Breast epithelium (tissue), 4 donors: ENCODE measurements around the gene NABP2. TPM values are rescaled to one million over a fixed set of nuclear protein-coding genes. Genes with fewer than 3 reads are reported as not detected.

ENCODE experiments used
- DNase-seq, 2 donors: peaks; one replicate each; pipeline ENCODE4 v3.0.0-alpha.2; 2019; ENCODE audit warnings: low spot score in 2 of 2
- H3K27ac ChIP-seq, 2 donors: fragments of 200-600 bp; sonication (generic) in 1 of 2; one replicate each; pipeline ENCODE4 v1.5.1; 2016 to 2019; ENCODE audit warnings: mild to moderate bottlenecking in 1 of 2
- H3K27me3 ChIP-seq, 2 donors: fragments of 200-600 bp; sonication (generic) in 1 of 2; one replicate each; pipeline versions ENCODE4 v1.5.1 to v1.6.0; 2017 to 2019; ENCODE audit warnings: control low read depth in 1 of 2, mild to moderate bottlenecking in 1 of 2
- H3K36me3 ChIP-seq: fragments of 200-600 bp; one replicate; pipeline ENCODE4 v1.5.1; 2019
- H3K4me1 ChIP-seq, 2 donors: fragments of 200-600 bp; sonication (generic); one replicate each; pipeline ENCODE4 v1.5.1; 2016 to 2019; ENCODE audit warnings: control low read depth in 1 of 2
- H3K4me3 ChIP-seq, 3 donors: fragments of 200-600 bp; sonication (generic); 1 replicate in 2 of 3; 2 replicates in 1 of 3; pipeline ENCODE4 v1.5.1; 2016 to 2019; ENCODE audit warnings: mild to moderate bottlenecking in 3 of 3, moderate library complexity in 2 of 3
- H3K9me3 ChIP-seq, 2 donors: fragments of 200-600 bp; sonication (generic) in 1 of 2; one replicate each; pipeline ENCODE4 v1.5.1; 2016 to 2019; ENCODE audit warnings: control low read depth in 1 of 2
- CTCF ChIP-seq, 3 donors: fragments of 450-650 bp; IDR thresholded peaks; one replicate each; pipeline ENCODE4 v1.5.1; 2016 to 2017; ENCODE audit warnings: antibody characterized with exemption in 3 of 3, mild to moderate bottlenecking in 3 of 3, moderate library complexity in 3 of 3
- POLR2A ChIP-seq: fragments of 450-650 bp; IDR thresholded peaks from one replicate; pipeline ENCODE4 v1.6.1; 2016; ENCODE audit warnings: antibody characterized with exemption, mild to moderate bottlenecking, moderate library complexity
- POLR2AphosphoS5 ChIP-seq, 3 donors: sonication (generic); formaldehyde crosslinking; IDR thresholded peaks; one replicate each; pipeline ENCODE4 v1.6.1; 2017; ENCODE audit warnings: antibody characterized with exemption in 3 of 3
- intact Hi-C: fragments of 100-400 bp; cut with DNase I; formaldehyde crosslinking; loops from one replicate; pipeline ENCODE4 v1.15.1; 2023; ENCODE audit warnings: low total_unique reads
- total RNA-seq, 3 donors: library from RNA; depleted of rRNA; stranded (reverse); fragments of >200 nt; gene quantifications; one replicate each; pipeline ENCODE4 v1.1.0, GENCODE V29; 2016

The NABP2 gene
- total RNA-seq, 3 donors from 2014 or later: 24.7 to 31.2 (median 27.5) TPM

DNA sequence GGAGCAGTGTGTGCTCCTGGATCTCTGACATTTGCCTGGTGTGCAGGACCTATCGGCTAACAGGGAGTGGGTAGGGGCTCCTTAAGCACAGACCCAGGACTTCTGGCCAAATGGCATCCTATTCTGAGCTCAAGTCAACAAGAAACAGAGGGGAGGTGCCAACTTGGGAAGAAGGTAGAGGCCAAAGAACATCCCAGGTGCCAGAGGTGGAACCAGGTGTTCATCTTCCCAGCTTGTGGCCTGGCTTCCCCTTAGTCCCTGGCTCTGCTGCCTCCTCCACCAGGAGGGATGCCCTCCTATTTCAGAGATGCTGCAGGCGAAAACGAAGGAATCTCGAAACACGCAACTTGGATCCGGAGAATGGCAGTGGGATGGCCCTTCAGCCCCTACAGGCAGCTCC lies 11.9 kb downstream of the NABP2 start:
- Histone ChIP-seq H3K4me3 (no peak overlapping the region), H3K36me3 (no peaks in the 10 kb centered on the region), H3K27me3 (no peaks in the 10 kb centered on the region), H3K9me3 (no peaks in the 10 kb centered on the region), H3K27ac (no peak overlapping the region), H3K4me1 (no peaks in the 10 kb centered on the region)
- DNase-seq: no peak
- intact Hi-C loops: no loop called here
- TF ChIP-seq POLR2A: no peak

- Histone ChIP-seq H3K9me3 (no peaks in the 10 kb centered on the region), H3K27ac (no peak overlapping the region), H3K4me1 (no peaks in the 10 kb centered on the region), H3K27me3 (no peaks in the 10 kb centered on the region), H3K36me3 (no peaks in the 10 kb centered on the region), H3K4me3 (no peak overlapping the region)
- TF ChIP-seq POLR2AphosphoS5 (IDR thresholded peaks at IDR 0.05) (no peak), POLR2A (no peak), CTCF (IDR thresholded peaks at IDR 0.05) (no peak)
- no peak for DNase-seq
- intact Hi-C loops: loop anchor here (1.0 kb wide), 1 partner anchor 9 kb away; no protein-coding TSS in a partner anchor
Measured at GRCh38 chr12:56236985-56237384, 12.8 kb downstream of the NABP2 start.

GRCh38 chr12:56237552-56237951 lies 13.4 kb downstream of the NABP2 start:
- no peaks in the 10 kb centered on the region for H3K36me3 ChIP-seq
- H3K4me3 ChIP-seq: no peak overlapping the region
- intact Hi-C loops: loop anchor here (1.0 kb wide), 1 partner anchor 9 kb away; no protein-coding TSS in a partner anchor
- no peak for TF ChIP-seq POLR2A
- TF ChIP-seq POLR2AphosphoS5 (IDR thresholded peaks at IDR 0.05): no peak
- no peak for TF ChIP-seq CTCF (IDR thresholded peaks at IDR 0.05)
- DNase-seq: no peak
- H3K27ac ChIP-seq: no peak overlapping the region
- H3K4me1 ChIP-seq: no peaks in the 10 kb centered on the region
- no peaks in the 10 kb centered on the region for H3K27me3 ChIP-seq
- no peaks in the 10 kb centered on the region for H3K9me3 ChIP-seq

- peaks cover 23% of the 10 kb centered on the region for H3K36me3 ChIP-seq
- H3K4me3 ChIP-seq: no peak overlapping the region
- intact Hi-C loops: no loop called here
- no peaks in the 10 kb centered on the region for H3K4me1 ChIP-seq
- no peaks in the 10 kb centered on the region for H3K27me3 ChIP-seq
- H3K9me3 ChIP-seq: no peaks in the 10 kb centered on the region
- TF ChIP-seq POLR2A (no peak), CTCF (IDR thresholded peaks at IDR 0.05) (no peak)
- DNase-seq: no peak
- no peak overlapping the region for H3K27ac ChIP-seq
Measured at GRCh38 chr12:56241424-56242303, 17.5 kb downstream of the NABP2 start.

DNA sequence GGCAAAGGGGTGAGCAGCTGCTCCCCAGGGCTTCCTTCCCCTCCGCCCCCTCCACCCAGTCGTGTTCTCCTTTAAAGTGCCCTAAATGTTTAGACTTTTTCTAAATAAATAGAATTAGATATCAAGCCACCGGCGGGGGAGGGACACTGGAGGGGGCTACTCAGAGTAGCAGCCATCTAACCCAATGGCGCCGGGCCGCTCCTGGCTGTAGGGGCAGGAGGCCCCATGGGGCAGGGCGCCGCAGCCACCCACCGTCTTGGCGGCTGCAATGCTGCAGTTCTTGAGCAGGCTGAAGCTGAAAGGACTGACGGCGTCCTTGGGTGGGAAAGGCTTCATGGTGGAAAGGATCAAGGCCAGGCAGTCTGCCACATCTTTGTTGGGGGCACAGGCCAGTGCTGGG lies 18.8 kb downstream of the NABP2 start:
- no peaks in the 10 kb centered on the region for H3K9me3 ChIP-seq
- no peak overlapping the region for H3K27ac ChIP-seq
- no peak for DNase-seq
- H3K4me3 ChIP-seq: no peak overlapping the region
- no peak for TF ChIP-seq POLR2A
- TF ChIP-seq CTCF (IDR thresholded peaks at IDR 0.05): no peak
- TF ChIP-seq POLR2AphosphoS5 (IDR thresholded peaks at IDR 0.05): no peak
- no peaks in the 10 kb centered on the region for H3K4me1 ChIP-seq
- intact Hi-C loops: no loop called here
- no peaks in the 10 kb centered on the region for H3K27me3 ChIP-seq
- peaks cover 23% of the 10 kb centered on the region for H3K36me3 ChIP-seq
